Measurements from ENCODE around the gene TAF1A.
"Not testable (repeated sequence)": the region's sequence is repeated elsewhere in the genome, so short reads cannot be mapped to it uniquely, and the experiment has no call there.

The TAF1A gene

GRCh38 chr1:222589462-222590302, at the start of gene TAF1A:
TSS of gene TAF1A (minus strand) at chr1:222589933.
- DNase-seq (ENCODE audit: low read depth) = peak; percentile 75

- DNase-seq (ENCODE audit: low read depth) = no peak
These were observed 44.7 kb upstream of the TAF1A start for GRCh38 chr1:222634180-222635013.

- DNase-seq (ENCODE audit: low read depth) = no peak
These were observed 43.0 kb upstream of the TAF1A start for GRCh38 chr1:222632749-222633148.

GRCh38 chr1:222631611-222632208, 42.0 kb upstream of the TAF1A start:
- DNase-seq (ENCODE audit: low read depth) = no peak

GRCh38 chr1:222629921-222630535, 40.3 kb upstream of the TAF1A start:
- DNase-seq (ENCODE audit: low read depth) = no peak

- DNase-seq (ENCODE audit: low read depth) = no peak
These were observed 37.5 kb upstream of the TAF1A start for GRCh38 chr1:222627232-222627631.

- DNase-seq (ENCODE audit: low read depth) = no peak
These were observed 34.5 kb upstream of the TAF1A start for GRCh38 chr1:222624214-222624613.

- DNase-seq (ENCODE audit: low read depth) = no peak
These were observed 33.7 kb upstream of the TAF1A start for GRCh38 chr1:222623458-222623857.

GRCh38 chr1:222622765-222623164, 33.0 kb upstream of the TAF1A start:
- no peak for DNase-seq (ENCODE audit: low read depth)

GRCh38 chr1:222620566-222620965, 30.8 kb upstream of the TAF1A start:
- DNase-seq (ENCODE audit: low read depth) = no peak

- peak; percentile 1 for DNase-seq (ENCODE audit: low read depth)
These were observed 29.3 kb upstream of the TAF1A start for GRCh38 chr1:222618880-222619596.

- DNase-seq (ENCODE audit: low read depth) = peak; percentile 27
These were observed 28.5 kb upstream of the TAF1A start, which contains the start of gene MIA3 for GRCh38 chr1:222618001-222618879. TSS of gene MIA3 (plus strand) at chr1:222618097. CDS start at chr1:222618111, 14 bp downstream.

GRCh38 chr1:222617367-222617951, 27.7 kb upstream of the TAF1A start:
- DNase-seq (ENCODE audit: low read depth) = peak; percentile 88

- no peak for DNase-seq (ENCODE audit: low read depth)
These were observed 26.8 kb upstream of the TAF1A start for GRCh38 chr1:222616525-222616924.

GRCh38 chr1:222613627-222614026, 23.9 kb upstream of the TAF1A start:
- DNase-seq (ENCODE audit: low read depth) = no peak

GRCh38 chr1:222610728-222611127, 21.0 kb upstream of the TAF1A start:
- no peak for DNase-seq (ENCODE audit: low read depth)

- not testable (repeated sequence) for DNase-seq (ENCODE audit: low read depth)
These were observed 19.4 kb upstream of the TAF1A start for GRCh38 chr1:222609111-222609510.

- no peak for DNase-seq (ENCODE audit: low read depth)
These were observed 17.0 kb upstream of the TAF1A start for GRCh38 chr1:222606757-222607156.

- no peak for DNase-seq (ENCODE audit: low read depth)
These were observed 11.5 kb upstream of the TAF1A start for GRCh38 chr1:222601257-222601656.

GRCh38 chr1:222600281-222600680, 10.5 kb upstream of the TAF1A start:
- DNase-seq (ENCODE audit: low read depth) = no peak
